LHCN-M2 (cell line): ENCODE results near the gene CDH4. TPM values are rescaled to one million over a fixed set of nuclear protein-coding genes. Genes with fewer than 3 reads are reported as not detected.
"Not testable (repeated sequence)": the region's sequence is repeated elsewhere in the genome, so short reads cannot be mapped to it uniquely, and the experiment has no call there.

Experiments
- DNase-seq: peaks from one replicate; pipeline ENCODE4 v3.0.0-alpha.2; 2012; ENCODE audit warnings: low read depth
- total RNA-seq: library from RNA; depleted of rRNA; stranded (reverse); fragments of >200 nt; gene quantifications from 2 replicates; pipeline ENCODE4 v1.2.3, GENCODE V29; 2014

The CDH4 gene
- total RNA-seq, 1 experiment from 2014 or later, result 0.98 TPM

DNA sequence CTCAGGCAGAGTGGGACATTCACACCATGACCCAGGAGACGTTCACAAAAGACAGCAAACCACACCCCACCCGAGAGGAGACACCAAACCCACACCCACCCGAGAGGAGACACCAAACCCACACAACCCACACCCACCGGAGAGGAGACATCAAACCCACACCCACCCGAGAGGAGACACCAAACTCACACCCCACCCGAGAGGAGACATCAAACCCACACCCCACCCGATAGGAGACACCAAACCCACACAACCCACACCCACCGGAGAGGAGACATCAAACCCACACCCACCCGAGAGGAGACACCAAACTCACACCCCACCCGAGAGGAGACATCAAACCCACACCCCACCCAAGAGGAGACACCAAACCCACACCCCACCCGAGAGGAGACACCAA lies 729.6 kb downstream of the CDH4 start:
- not testable (repeated sequence) for DNase-seq

DNA sequence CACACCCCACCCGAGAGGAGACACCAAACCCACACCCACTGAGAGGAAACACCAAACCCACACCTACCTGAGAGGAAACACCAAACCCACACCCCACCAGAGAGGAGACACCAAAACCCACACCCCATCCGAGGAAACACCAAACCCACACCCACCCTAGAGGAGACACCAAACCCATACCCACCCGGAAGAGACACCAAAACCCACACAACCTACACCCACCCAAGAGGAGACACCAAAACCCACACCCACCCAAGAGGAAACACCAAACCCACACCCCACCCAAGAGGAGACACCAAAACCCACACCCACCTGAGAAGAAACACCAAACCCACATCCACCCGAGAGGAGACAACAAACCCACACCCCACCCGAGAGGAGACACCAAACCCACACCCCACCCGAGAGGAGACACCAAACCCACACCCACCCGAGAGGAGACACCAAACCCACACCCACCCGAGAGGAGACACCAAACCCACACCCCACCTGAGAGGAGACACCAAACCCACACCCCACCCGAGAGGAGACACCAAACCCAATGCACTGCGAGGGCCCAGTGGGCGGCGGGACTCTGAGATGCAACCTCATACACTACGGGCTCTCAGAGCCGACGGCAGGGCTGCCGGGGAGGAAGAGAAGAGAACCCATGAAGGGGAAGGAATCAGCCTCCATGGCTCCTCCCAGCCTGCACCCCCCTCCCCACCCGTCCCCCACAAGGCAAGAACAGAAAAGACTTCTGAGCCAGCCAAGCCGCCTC lies 730.3 kb downstream of the CDH4 start:
- no peak for DNase-seq

DNA sequence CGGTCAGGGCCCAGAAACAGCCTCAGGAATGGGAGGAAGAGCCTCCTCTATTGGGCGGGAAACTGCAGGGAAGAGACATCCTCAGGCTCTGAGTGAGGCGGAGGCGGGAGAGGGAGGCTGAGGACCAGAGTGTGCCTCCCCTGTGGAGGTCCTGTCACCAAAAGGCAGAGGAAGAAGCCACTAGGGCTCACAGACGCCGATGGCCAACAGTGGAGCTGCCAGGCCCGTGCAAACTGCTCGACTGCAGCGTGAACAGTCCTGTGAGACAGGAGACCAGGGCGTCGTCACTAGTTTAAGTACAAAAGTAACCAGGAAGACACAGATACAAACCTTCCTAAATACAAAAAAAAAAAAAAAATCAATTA lies 730.9 kb downstream of the CDH4 start:
- no peak for DNase-seq

DNA sequence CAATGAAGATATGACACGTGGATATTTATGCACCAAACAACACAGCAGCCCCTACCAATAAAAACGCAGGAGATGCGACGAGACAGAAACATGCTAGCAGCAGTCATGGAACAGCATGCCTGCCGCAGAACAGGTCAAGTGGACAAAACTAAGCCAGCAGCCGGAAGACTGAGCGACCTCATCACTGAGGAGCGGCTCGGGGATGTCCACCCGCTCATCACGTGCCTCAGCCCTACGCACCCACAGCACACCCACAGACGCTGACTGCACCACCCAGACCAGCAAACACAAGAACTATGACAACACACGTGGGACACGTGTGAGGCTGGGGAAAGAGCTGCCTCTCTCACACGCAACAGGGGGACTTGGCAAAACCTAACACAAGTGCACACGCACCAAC lies 731.9 kb downstream of the CDH4 start:
- no peak for DNase-seq

DNA sequence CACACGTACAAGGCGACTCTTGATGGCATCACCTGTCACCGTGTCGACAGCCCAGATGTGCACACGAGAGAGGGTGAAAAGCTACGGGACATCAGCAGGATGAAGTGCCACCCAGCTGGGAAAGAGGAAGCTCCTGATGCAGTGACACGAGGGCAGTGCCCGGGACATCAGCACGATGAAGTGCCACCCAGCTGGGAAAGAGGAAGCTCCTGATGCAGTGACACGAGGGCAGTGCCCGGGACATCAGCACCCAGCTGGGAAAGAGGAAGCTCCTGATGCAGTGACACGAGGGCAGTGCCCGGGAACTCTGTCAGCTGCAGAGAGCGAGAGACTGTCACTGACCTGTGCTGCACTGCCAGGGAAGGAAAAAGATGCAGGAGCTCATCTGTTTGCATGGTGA lies 732.4 kb downstream of the CDH4 start:
- DNase-seq, result not testable (repeated sequence)

DNA sequence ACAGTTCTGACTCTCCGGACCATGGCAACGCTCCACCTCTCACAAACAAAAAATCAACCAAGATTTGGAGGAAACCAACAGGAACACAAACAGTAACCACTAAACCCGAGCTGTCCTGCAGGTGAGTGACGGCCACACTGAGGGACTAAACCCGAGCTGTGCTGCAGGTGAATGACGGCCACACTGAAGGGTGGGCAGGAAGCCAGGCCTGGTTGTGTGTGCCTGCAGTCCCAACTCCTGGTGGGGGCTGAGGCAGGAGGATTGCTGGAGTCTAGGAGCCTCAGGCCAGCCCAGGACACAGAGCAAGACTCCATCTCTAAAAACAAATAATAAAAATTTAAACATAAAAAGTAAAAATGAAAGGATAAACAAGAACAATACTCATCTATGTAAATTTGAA lies 733.0 kb downstream of the CDH4 start:
- DNase-seq, result no peak

DNA sequence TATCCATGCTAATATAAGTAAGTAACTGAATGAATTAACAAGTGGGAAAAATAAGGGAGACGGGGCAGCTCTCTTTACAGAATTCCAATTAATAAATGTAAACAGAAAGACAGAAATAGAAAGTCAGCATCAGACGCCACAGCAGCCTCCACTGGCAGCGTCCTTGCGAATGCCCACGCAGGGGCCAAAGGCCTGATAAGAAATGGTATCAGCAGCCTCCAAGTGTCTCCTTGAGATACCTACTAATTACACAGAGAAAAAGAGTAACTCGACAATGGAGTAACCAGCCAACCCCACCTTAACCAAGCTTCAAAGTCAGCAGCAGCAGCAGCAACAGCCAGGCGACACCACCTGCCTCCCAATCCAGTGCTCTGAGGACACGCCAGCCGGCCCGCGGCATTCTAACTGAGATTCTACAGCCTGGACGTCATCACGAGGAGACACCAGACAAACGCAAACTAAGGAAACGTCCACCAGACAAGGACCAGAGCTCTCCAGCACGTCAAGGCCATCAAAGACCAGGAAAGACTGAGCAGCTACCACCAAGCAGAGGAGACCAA lies 734.8 kb downstream of the CDH4 start:
- no peak for DNase-seq

DNA sequence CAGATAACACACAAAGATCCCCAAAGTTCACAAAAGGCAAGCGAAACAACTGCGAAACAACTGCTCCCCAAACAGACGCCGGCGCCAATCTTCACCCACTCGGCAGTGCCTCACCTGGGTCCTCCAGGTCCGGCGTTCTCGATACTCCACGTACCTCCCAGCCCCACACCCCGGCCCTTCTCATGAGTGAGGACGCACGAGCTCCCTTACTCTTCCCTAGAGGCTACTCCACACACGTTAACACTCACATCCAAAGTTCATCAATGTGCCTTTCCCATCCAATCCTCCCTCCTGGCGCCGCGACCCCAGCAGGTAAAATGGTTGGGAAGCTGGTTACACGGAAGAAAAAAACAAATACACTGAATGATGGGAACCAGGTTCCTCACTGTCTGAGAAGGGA lies 736.6 kb downstream of the CDH4 start:
- DNase-seq, result no peak

DNA sequence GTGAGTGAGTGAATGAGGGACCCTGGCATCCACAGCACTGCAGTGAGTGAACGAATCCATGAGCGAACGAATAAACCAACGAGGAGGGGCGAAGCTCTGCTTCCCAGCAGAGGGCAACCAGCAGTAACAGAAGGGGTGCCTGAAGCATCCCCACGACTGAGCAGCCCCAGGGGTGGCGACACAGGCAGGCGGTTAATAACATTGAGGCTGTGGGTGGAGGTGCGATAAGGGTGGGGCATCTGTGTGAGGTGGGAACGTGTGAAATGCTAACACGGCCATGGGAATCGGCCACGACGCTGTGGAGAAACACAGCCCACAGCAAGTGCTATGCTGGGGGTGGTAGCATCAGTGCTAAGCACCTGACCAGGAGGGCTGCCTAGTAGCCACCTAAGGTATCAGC lies 737.7 kb downstream of the CDH4 start:
- DNase-seq, result no peak
